ENCODE results near the gene DPH6. TPM values are rescaled to one million over a fixed set of nuclear protein-coding genes. Genes with fewer than 3 reads are reported as not detected.

Gene DPH6
- total RNA-seq, 2 donors from 2014 or later: 8.9 to 17.6 TPM

DNA sequence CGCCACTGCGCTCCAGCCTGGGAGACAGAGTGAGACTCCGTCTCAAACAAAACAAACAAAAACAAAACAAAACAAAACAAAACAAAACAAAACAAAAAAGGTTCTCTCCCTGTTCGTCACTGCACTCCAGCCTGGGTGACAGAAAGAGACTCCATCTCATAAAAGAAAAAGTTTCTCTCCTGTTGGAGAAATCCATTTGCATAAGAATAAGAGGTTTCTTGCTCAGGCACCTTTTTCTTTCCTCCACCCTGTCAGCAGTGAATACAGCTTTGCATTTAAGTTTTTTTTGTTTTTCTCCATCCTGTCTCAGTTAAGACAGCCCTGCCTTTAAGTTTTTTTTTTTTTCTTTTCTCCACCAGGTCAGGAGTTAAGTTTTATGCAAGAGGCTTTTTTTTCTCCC is 109.5 kb downstream of the DPH6 start:
- Histone ChIP-seq H3K36me3 (no peaks in the 10 kb centered on the region), H3K4me1 (replicated peaks) (no peaks in the 10 kb centered on the region), H3K27ac (no peak overlapping the region), H3K27me3 (replicated peaks; ENCODE audit: insufficient read depth) (no peaks in the 10 kb centered on the region), H3K4me3 (no peak overlapping the region), H3K9me3 (no peaks in the 10 kb centered on the region)
- DNase-seq (ENCODE audit: low spot score): no peak
- 94% methylated on average over 4 of the region's 4 CpGs for WGBS
- intact Hi-C loops (cut with DNase I): no loop called here
- TF ChIP-seq POLR2A (IDR thresholded peaks at IDR 0.05) (no peak), POLR2AphosphoS5 (IDR thresholded peaks at IDR 0.05) (no peak)
- TF ChIP-seq, protein P1, sequence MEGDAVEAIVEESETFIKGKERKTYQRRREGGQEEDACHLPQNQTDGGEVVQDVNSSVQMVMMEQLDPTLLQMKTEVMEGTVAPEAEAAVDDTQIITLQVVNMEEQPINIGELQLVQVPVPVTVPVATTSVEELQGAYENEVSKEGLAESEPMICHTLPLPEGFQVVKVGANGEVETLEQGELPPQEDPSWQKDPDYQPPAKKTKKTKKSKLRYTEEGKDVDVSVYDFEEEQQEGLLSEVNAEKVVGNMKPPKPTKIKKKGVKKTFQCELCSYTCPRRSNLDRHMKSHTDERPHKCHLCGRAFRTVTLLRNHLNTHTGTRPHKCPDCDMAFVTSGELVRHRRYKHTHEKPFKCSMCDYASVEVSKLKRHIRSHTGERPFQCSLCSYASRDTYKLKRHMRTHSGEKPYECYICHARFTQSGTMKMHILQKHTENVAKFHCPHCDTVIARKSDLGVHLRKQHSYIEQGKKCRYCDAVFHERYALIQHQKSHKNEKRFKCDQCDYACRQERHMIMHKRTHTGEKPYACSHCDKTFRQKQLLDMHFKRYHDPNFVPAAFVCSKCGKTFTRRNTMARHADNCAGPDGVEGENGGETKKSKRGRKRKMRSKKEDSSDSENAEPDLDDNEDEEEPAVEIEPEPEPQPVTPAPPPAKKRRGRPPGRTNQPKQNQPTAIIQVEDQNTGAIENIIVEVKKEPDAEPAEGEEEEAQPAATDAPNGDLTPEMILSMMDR (IDR thresholded peaks at IDR 0.05): no peak

DNA sequence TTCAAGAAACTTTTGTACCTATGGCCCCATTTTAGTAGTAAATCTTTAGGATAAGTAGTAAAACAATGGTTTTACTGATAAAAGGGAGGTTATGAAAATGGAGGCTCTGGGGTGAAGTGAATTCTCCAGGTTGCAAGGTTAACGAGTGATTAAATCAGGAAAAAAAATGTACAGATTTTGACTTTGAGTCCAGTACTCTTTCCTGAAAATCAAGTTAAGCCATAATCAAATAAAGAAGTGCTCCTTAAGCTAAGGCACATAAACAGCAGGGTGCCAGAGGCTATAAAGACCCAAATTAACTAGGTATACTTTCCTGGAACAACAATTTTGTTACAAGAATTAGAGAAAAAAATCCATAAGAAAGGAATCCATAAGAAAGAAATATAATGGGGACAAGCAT is 114.7 kb downstream of the DPH6 start:
- no peaks in the 10 kb centered on the region for H3K9me3 ChIP-seq
- no peak overlapping the region for H3K4me3 ChIP-seq
- TF ChIP-seq, protein P1 (IDR thresholded peaks at IDR 0.05): no peak
- TF ChIP-seq POLR2AphosphoS5 (IDR thresholded peaks at IDR 0.05) (no peak), POLR2A (IDR thresholded peaks at IDR 0.05) (no peak)
- WGBS: 48% methylated on average over 1 of the region's 1 CpG
- H3K4me1 ChIP-seq (replicated peaks): no peaks in the 10 kb centered on the region
- intact Hi-C loops (cut with DNase I): no loop called here
- no peak overlapping the region for H3K27ac ChIP-seq
- H3K36me3 ChIP-seq: no peaks in the 10 kb centered on the region
- no peak for DNase-seq (ENCODE audit: low spot score)
- H3K27me3 ChIP-seq (replicated peaks; ENCODE audit: insufficient read depth): no peaks in the 10 kb centered on the region

DNA sequence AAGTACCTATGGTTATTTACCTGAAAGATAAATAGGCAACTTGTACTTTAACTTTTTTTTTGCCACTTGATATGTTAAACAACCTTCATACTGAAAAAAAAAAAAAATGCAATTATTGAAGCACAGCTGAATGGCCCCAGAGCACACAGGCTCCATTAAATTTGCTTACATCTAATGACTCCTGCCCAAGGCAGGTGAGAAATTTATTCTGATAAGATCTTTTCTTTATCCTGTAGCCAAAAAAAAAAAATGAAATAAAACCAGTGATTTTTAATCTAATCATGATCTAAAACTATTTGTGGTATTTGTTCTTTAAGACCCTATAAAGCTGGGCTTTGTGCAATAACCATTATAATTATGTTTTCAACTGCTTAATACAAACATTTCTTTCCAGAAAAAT is 115.7 kb downstream of the DPH6 start:
- H3K4me1 ChIP-seq (replicated peaks): no peaks in the 10 kb centered on the region
- H3K27me3 ChIP-seq (replicated peaks; ENCODE audit: insufficient read depth): no peaks in the 10 kb centered on the region
- intact Hi-C loops (cut with DNase I): no loop called here
- H3K27ac ChIP-seq: no peak overlapping the region
- H3K4me3 ChIP-seq: no peak overlapping the region
- TF ChIP-seq, protein P1 (IDR thresholded peaks at IDR 0.05): no peak
- TF ChIP-seq POLR2AphosphoS5 (IDR thresholded peaks at IDR 0.05) (no peak), POLR2A (IDR thresholded peaks at IDR 0.05) (no peak)
- H3K36me3 ChIP-seq: no peaks in the 10 kb centered on the region
- H3K9me3 ChIP-seq: no peaks in the 10 kb centered on the region
- DNase-seq (ENCODE audit: low spot score): no peak

DNA sequence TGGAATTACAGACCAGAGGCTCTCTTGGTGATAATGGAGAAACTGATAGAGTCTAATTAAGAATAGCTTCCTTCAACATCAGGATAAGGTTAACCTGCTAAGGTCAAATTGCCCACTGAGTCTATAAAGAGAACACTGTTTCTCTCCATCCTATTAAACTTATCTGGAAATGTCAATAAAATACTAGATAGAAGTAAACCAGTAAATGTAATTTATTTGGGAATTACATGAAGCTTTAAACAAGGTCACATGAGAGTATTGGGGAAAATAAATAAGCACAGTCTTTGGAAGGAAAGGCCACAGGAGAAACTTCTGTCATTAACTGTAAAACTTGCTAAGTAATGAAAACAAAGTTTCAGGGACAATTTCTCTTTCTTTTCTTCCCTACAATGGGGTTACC is 118.5 kb downstream of the DPH6 start:
- Histone ChIP-seq H3K27me3 (replicated peaks; ENCODE audit: insufficient read depth) (no peaks in the 10 kb centered on the region), H3K36me3 (no peaks in the 10 kb centered on the region), H3K4me1 (replicated peaks) (no peaks in the 10 kb centered on the region), H3K27ac (no peak overlapping the region), H3K4me3 (no peak overlapping the region), H3K9me3 (no peaks in the 10 kb centered on the region)
- TF ChIP-seq, protein P1 (IDR thresholded peaks at IDR 0.05): no peak
- intact Hi-C loops (cut with DNase I): no loop called here
- DNase-seq (ENCODE audit: low spot score): no peak

DNA sequence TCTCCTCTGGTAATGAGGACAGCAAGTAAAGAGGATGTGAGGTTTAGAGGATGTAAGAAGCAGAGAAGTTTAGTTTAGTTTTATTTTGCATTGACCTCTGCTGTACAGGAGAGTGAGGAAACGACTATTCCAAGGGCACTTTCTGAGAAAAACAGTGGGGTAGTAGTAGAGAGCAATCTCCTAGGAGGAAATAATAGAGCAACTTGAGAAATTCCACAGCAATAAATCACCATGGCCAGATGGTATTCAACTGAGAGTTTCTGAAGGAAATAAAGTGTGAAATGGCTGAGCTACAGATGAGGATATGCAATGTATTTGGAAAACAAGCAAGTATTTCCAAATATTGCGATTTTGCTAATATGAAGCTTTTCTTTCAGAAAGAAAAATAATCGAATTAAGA is 118.9 kb downstream of the DPH6 start:
- DNase-seq (ENCODE audit: low spot score): no peak
- WGBS: 74% methylated on average over 3 of the region's 3 CpGs
- TF ChIP-seq POLR2AphosphoS5 (IDR thresholded peaks at IDR 0.05) (no peak), POLR2A (IDR thresholded peaks at IDR 0.05) (no peak)
- TF ChIP-seq, protein P1 (IDR thresholded peaks at IDR 0.05): no peak
- Histone ChIP-seq H3K9me3 (no peaks in the 10 kb centered on the region), H3K27ac (no peak overlapping the region), H3K36me3 (no peaks in the 10 kb centered on the region), H3K27me3 (replicated peaks; ENCODE audit: insufficient read depth) (no peaks in the 10 kb centered on the region), H3K4me3 (no peak overlapping the region), H3K4me1 (replicated peaks) (no peaks in the 10 kb centered on the region)
- intact Hi-C loops (cut with DNase I): no loop called here
